OCI-LY3 (cell line): ENCODE results near the gene DPY19L1.

ENCODE experiments used
- CTCF ChIP-seq: fragments of 200-600, 300-600 bp; sonication (generic); IDR thresholded peaks from 2 replicates; pipeline ENCODE4 v1.5.1; 2014; ENCODE audit warnings: antibody characterized with exemption, low read length, low read depth
- EZH2phosphoT487 ChIP-seq: fragments of 200-600 bp; shearing (Covaris generic); IDR thresholded peaks from 2 replicates; pipeline ENCODE4 v1.6.1; 2018; ENCODE audit warnings: antibody characterized with exemption, mixed run types, low read depth

GRCh38 chr7:35025369-35025870 lies 11.9 kb downstream of the DPY19L1 start:
- TF ChIP-seq CTCF (no peak), EZH2phosphoT487 (no peak)
